HG02870 (cell line): ENCODE measurements around the gene CREBL2.
"Not testable (repeated sequence)": the region's sequence is repeated elsewhere in the genome, so short reads cannot be mapped to it uniquely, and the experiment has no call there.

Experiments used
- ATAC-seq: cut with Tn5 transposase; IDR thresholded peaks from one replicate; pipeline ENCODE4 v1.9.1; 2021; ENCODE audit warnings: mild to moderate bottlenecking, moderate library complexity; ENCODE audit not compliant: unreplicated experiment

The CREBL2 gene

DNA sequence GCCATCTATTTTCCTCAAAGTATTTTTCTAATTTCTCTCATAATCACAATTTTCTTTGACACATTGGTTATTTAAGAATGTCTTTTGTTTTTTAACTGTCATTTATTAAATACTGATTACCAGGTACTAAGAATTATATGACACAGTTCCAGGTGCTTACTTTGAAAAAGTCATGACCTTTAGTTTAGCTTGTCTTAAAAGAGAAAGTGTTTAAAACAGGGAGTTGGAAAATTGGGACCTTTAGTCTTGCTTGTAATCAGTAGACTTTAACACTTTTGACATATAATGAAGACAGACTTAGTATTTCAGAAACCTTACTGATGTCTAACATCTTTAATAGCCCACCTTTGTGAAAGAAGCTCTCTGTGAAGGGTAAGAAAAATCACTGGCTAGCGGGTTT lies 19.2 kb downstream of the CREBL2 start:
- ATAC-seq, result no peak

- no peak for ATAC-seq
Measured at GRCh38 chr12:12635651-12636050, 24.0 kb downstream of the CREBL2 start.

GRCh38 chr12:12636641-12637040 lies 25.0 kb downstream of the CREBL2 start:
- ATAC-seq, result peak; percentile 87

DNA sequence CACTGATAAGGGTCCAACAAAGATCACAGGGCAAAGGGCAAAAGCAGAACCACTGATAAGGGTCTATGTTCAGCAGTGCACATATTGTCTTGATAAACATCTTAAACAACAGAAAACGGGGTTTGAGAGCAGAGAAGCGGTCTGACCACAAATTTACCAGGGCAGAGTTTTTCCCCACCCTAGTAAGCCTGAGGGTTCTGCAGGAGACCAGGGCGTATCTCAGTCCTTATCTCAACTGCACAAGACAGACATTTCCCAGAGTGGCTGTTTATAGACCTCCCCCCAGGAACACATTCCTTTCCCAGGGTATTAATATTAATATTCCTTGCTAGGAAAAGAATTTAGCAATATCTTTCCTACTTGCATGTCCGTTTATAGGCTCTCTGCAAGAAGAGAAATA lies 28.3 kb downstream of the CREBL2 start:
- not testable (repeated sequence) for ATAC-seq

DNA sequence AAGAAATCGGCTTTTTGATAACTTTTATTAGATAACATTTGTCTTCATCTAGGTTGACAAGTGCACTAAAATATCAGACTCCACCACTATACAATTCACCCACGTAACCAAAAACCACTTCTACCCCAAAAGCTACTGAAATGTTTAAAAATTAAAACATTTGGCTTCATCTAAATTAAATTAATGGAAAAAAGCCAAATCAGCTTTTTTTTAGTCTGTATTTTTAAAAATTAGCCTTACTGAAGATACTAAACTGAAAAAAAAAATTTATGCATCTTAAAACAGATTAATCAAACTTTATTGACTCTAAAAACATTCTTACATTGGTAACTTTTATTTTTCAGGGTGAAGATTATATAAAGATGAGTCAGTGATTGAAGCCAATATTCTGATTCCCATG lies 30.0 kb downstream of the CREBL2 start:
- no peak for ATAC-seq

DNA sequence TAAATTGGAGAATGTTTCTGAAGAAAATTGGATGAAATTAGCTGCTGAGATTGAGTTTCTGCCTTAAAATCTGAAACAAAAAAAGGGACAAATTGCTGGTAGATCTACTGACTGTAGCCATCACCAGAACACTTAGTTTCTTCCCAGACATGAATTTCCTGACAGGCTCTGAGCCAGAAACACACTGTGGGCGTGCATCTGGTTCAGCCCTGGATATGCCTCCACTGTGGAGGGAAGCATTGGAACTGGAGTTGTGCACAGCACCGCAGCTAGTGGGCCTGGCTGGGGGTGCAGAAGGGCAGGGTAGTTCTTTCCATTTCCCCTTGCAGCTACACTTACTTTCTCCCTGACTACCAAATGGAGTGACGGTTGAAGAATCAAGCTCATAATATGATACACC lies 31.2 kb downstream of the CREBL2 start:
- no peak for ATAC-seq

DNA sequence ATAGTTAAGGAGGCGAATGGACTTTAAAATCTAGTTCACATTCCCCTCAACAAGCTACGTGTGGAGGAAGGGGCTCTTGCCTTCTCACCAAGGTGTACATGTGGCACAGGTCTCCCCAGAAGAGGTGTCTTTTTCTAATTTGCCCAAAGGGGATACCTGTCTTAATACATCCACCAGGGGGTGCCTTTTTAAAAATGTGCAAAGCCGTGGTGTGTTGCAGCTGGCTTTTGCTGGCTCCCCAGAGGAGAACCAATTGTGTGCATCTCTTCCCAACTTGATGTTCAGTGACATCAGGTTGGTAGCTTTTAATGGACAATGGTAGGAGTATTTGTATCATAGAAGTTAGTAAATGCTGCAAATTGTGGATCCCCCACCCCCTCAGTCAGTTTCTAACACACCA lies 33.8 kb downstream of the CREBL2 start:
- no peak for ATAC-seq

- peak; percentile 70 for ATAC-seq
Measured at GRCh38 chr12:12645968-12646367, 34.3 kb downstream of the CREBL2 start.

GRCh38 chr12:12646483-12647072 lies 34.9 kb downstream of the CREBL2 start:
- ATAC-seq, result no peak

- no peak for ATAC-seq
Measured at GRCh38 chr12:12648284-12648683, 36.6 kb downstream of the CREBL2 start.

DNA sequence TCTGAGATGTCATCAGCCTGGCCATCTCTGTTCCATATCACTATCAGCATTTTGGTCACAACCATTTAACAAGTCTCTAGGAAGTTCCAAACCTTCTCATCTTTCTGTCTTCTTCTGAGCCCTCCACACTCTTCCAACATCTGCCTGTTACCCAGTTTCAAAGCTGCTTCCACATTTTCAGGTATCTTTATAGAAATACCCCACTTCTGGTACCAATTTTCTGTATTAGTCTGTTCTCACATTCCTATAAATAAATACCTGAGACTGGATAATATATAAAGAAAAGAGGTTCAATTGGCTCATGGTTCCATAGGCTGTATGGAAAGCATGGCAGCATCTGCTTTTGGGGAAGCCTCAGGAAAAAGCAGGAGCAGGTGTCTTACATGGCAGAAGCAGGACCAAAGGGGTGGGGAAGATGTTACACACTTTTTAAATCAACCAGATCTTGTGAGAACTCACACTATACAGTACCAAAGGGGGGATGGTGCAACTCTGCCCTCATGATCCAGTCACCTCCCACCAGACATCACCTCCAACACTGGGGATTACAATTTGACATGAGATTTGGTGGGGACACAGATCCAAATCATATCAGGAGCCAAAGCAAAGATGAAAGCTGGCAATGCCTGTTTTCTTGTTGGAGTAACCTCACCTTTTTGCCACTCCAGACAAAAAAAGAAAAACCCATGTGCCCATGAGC lies 37.4 kb downstream of the CREBL2 start:
- no peak for ATAC-seq

DNA sequence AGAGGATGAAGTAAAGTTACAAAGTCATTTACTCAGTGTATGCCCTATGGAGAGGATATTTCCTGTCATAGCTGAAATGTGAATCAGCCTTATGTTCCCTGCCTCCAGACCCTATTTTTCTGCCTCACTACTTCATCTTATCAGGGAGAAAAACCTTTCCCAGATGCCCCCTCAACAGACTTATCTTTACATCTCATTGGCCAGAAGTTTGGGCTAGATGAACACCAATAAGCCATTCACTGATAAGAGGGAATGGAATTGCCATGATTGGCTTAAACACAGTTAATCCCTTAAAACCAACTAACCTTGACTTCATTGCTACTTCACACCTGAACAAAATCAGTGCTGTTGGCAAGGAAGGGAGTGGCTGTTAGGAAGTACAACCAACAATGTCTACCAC lies 40.1 kb downstream of the CREBL2 start:
- no peak for ATAC-seq

GRCh38 chr12:12652704-12653103 lies 41.0 kb downstream of the CREBL2 start:
- ATAC-seq, result not testable (repeated sequence)

- ATAC-seq, result no peak
Measured at GRCh38 chr12:12653922-12654321, 42.2 kb downstream of the CREBL2 start.

DNA sequence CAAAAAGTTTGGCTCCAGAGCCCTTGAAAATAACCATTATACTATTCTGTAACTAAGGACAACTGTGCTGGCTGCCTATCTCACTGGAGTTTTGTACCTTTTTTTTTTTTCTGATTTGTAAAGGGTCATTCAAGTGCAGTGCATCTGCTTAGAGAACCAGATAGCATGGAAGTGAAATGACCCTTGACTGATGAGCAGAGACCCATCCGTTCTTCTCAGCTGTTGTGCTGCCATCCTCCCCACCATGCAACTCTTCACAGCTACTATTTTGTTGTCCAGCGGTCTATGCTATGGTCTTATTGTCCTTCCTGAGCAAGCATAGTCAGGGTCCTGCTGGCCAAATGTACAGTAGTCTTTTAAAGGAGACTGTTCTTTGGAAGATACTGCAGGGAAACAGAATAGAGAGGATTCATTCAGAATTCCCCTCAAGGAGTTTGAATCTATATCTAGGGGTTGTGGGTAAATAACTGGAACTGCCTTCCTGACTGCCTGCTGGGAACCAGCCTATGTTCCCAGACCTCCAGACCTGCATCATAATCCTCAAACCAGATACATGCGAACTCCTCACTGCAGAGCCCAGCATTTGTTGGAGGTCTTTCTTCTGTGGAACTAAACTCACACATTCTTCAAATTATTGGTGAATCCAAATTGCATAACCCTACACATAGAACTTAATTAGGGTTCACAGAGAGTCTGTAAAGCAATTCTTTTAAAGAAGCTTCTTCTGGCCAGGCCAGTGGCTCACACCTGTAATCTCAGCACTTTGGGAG lies 43.2 kb downstream of the CREBL2 start:
- ATAC-seq, result no peak

DNA sequence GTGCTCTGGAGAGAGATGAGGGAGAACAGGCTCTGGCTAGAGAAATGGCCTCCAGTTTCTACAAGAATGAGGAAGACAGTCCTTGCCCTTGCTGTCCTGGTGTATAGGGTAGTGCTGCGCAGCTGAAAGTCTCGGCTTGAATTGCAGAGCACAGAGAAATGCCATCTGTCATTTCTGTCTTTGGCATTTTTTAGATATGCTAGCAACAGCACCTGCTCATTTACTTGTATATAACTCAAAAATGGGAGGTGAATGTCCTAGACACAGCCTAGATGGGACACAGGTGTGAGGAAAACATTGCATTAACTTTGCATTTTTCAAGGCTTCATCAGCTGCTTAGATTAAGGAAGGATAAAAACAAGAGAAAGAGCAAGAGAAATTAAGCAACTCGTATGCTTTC lies 48.5 kb downstream of the CREBL2 start:
- no peak for ATAC-seq

DNA sequence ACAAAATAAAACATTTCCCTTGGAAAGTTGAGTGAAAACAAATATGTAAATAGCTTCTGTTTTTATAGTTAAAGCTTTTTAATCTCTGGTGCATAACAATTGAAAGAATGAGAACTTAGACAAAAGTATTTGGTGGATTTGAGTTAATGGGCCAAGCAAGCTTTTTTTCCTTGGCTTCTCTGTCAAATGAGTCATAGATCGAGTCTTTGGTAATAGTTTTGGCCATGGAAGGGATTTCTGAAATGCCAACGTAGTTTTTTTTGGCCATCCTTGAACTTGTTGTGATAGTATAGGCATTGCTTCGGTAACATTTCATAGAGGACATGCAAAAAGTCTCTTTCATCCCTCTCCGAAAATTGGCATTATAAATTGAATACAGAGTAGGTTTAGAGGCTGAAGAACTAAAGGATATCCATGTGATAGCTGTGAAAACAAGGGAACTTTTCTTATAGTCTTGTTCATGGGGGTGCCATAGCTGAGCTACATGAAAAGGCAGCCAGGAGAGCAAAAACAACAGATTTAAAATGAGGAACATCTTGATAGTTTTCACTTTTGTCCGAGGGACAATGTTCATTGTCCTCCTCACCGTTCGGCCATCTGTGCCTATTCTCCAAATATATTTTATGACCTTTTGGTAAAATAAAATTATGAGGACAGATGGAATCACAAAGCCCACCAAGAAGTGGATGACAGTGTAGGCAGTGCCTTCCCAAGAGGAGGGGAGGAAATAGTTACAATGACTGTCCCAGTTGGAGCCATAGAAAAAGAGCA lies 49.6 kb downstream of the CREBL2 start:
- no peak for ATAC-seq

- ATAC-seq, result peak; percentile 54
Measured at GRCh38 chr12:12663644-12664294, 52.1 kb downstream of the CREBL2 start.

DNA sequence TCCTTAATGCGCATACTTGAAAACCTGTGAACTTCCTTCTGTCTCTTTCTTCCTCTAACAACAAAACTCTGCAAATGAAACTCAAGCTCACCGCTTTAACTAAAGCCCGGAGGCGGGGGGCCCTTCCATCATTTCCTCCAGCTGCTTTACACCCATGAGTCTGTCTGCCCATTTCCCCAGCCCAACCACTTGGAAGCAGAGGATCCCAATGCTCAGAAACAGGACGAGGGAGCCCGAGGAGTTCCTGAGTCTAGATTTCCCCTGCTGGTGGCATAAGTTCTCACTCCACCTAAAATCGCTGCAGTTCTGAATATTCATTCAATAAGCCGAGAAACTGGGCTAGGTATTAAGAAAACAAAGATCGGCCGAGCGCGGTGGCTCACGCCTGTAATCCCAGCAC lies 53.5 kb downstream of the CREBL2 start:
- no peak for ATAC-seq

- no peak for ATAC-seq
Measured at GRCh38 chr12:12668005-12668404, 56.3 kb downstream of the CREBL2 start.

GRCh38 chr12:12669020-12669419 lies 57.3 kb downstream of the CREBL2 start:
- ATAC-seq, result no peak
